Activated CD4-positive, alpha-beta T cell treated with anti-CD3 and anti-CD28 coated beads, Interleukin-2, Interleukin-4, amounts not matched to agents 100 ng/mL and 50 ng/mL, durations not matched to agents 16 hours and 8 hours (primary cell): ENCODE data around the gene PFKM.
A peak's percentile ranks its signal among the peaks of the same experiment; 100 is the strongest.

ENCODE experiments used
- DNase-seq: peaks from one replicate; pipeline ENCODE4 v3.0.0-alpha.2; 2020; ENCODE audit warnings: low spot score

The PFKM gene

GRCh38 chr12:48119078-48119833, at the start of gene PFKM:
PFKM (plus strand) TSS chr12:48119364; CDS start chr12:48122775, 3,411 bp downstream.
- DNase-seq = peak; percentile 88

- DNase-seq = no peak
Observed at GRCh38 chr12:48070033-48070432, 49.1 kb upstream of the PFKM start.

- DNase-seq = no peak
Observed at GRCh38 chr12:48070731-48071130, 48.4 kb upstream of the PFKM start.

GRCh38 chr12:48071808-48072207, 47.4 kb upstream of the PFKM start:
- DNase-seq = no peak

- no peak for DNase-seq
Observed at GRCh38 chr12:48072266-48072665, 46.9 kb upstream of the PFKM start.

- DNase-seq = no peak
Observed at GRCh38 chr12:48074266-48074665, 44.9 kb upstream of the PFKM start.

- no peak for DNase-seq
Observed at GRCh38 chr12:48075832-48076231, 43.3 kb upstream of the PFKM start.

GRCh38 chr12:48077111-48077510, 42.1 kb upstream of the PFKM start:
- DNase-seq = no peak

GRCh38 chr12:48078901-48079300, 40.3 kb upstream of the PFKM start:
- no peak for DNase-seq

GRCh38 chr12:48080285-48080684, 38.9 kb upstream of the PFKM start:
- no peak for DNase-seq

GRCh38 chr12:48080821-48081220, 38.3 kb upstream of the PFKM start:
- DNase-seq = no peak

- no peak for DNase-seq
Observed at GRCh38 chr12:48084066-48084465, 35.1 kb upstream of the PFKM start.

GRCh38 chr12:48084841-48085460, 34.2 kb upstream of the PFKM start:
- no peak for DNase-seq

GRCh38 chr12:48086327-48086726, 32.8 kb upstream of the PFKM start:
- no peak for DNase-seq

GRCh38 chr12:48092611-48093010, 26.6 kb upstream of the PFKM start:
- DNase-seq = no peak

GRCh38 chr12:48104531-48104930, 14.6 kb upstream of the PFKM start:
- DNase-seq = no peak

- DNase-seq = peak; percentile 25
Observed at GRCh38 chr12:48105321-48105866, 13.8 kb upstream of the PFKM start.

- DNase-seq = peak; percentile 92
Observed at GRCh38 chr12:48105867-48106680, 13.1 kb upstream of the PFKM start, which contains the start of gene SENP1. SENP1 (minus strand) TSS chr12:48106079; CDS start chr12:48101472, 4,607 bp downstream.

GRCh38 chr12:48106681-48107613, 12.2 kb upstream of the PFKM start:
- no peak for DNase-seq

GRCh38 chr12:48109424-48109823, 9.7 kb upstream of the PFKM start:
- no peak for DNase-seq

- no peak for DNase-seq
Observed at GRCh38 chr12:48110691-48111311, 8.4 kb upstream of the PFKM start.
